NOMO-1 treated with dmso at 0.1 percent for 144 hours (cell line): ENCODE results near the gene ENDOV.

ENCODE experiments used
- DNase-seq: peaks from one replicate; lab custom pipeline; 2025; ENCODE audit not compliant: unreplicated experiment; lab: John Stamatoyannopoulos, UW

Gene ENDOV

GRCh38 chr17:80414803-80415625, at the start of gene ENDOV:
Gene ENDOV (plus strand): TSS chr17:80415167. CDS start chr17:80415195, 28 bp downstream.
- peak; percentile 94 for DNase-seq

GRCh38 chr17:80365983-80366382, 49.0 kb upstream of the ENDOV start:
- no peak for DNase-seq

GRCh38 chr17:80367503-80367902, 47.5 kb upstream of the ENDOV start:
- DNase-seq = no peak

DNA sequence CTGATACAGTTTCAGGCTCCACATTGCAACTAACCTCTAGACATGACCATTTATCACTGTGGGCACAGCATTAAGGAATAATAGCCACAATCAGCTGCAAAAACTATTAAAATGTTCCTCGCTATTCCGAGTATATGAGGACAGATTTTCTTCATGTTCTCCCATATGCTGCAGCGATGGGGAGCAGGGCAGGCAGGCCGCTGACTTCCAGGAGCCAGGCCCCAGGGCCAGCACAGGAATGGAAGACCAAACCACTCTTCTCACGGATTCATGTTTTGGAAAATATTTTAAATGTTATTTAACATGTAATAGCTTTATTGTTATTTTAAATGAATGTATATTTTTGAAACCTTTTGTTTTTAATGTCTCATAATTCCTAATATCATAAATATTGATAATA, 43.8 kb upstream of the ENDOV start:
- no peak for DNase-seq

GRCh38 chr17:80372456-80372855, 42.5 kb upstream of the ENDOV start:
- no peak for DNase-seq

DNA sequence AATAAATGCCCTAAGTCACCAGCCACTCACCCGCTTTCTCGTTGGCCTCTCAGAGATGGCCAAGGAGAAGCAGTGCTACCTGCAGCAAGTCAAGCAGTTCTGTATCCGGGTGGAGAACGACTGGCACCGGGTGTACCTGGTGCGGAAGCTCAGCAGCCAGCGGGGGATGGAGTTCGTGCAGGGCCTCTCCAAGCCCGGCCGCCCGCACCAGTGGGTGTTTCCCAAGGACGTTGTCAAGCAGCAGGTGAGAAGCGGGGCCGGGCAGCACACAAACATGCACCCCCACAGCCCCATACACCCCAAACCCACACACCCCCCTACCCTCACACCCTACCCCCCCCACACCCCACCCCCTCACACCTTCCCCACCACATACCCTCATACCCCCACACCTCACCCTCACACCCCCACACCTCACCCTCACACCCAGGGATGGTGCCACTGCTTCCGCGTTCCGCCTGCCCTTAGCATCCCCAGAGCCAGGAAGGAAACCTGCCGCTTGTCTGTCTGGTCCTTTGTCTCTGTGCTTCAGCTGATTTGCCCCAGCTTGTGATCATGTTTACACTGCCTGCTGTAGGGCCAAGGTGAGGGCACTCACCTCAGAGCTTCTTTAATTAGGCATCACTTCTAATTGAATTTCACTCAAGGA, 41.9 kb upstream of the ENDOV start:
- DNase-seq = no peak

DNA sequence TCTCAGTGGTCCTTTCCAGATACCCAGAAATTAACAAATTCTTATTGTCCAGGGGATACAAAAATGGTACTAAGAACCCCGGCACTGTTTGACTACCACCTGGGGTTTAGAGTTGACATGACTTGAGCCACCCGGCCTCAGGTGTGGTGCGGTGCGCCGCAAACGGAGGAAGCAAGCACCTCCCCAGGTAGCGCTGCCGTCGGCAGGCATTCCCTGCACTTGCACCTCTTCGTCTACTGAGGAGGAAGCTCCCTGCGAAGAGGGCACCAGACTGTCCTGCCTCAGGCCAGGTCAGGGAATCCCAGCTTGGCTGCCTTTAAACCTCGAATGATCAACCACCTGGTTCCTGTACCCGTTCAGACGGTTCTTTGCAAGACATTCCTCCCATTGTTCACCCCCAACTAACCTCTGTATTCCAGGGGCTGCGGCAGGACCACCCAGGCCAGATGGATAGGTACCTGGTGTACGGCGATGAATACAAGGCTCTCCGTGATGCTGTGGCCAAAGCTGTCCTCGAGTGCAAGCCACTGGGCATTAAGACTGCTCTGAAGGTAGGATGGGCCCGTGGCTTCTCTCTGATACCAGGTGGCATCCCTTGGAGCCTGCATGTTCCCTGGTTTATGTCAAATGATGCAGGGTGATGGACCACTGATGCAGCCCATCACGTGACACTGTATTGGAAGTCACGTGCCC, 40.8 kb upstream of the ENDOV start:
- no peak for DNase-seq

GRCh38 chr17:80374732-80375585, 40.0 kb upstream of the ENDOV start:
- DNase-seq = no peak

GRCh38 chr17:80376531-80376930, 38.4 kb upstream of the ENDOV start:
- no peak for DNase-seq

DNA sequence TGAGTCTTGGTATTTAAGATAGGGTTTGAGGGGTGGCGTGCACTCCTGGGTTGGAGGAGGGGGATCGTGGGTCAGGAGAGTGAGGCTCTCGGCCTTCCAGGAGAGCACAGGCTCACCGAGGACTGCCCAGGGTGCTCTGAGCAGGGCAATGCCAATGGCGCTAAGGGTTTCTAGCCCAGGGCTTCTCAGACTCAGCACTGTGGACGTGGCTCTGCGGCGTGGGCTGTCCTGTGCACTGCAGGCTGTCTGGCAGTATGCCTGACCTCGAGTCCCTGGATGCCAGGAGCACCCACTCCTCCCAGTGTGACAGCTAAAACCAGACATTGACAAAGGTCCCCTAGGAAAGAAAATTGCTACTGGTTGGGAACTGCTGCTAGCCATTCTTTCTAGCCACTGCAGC, 37.2 kb upstream of the ENDOV start:
- DNase-seq = no peak

DNA sequence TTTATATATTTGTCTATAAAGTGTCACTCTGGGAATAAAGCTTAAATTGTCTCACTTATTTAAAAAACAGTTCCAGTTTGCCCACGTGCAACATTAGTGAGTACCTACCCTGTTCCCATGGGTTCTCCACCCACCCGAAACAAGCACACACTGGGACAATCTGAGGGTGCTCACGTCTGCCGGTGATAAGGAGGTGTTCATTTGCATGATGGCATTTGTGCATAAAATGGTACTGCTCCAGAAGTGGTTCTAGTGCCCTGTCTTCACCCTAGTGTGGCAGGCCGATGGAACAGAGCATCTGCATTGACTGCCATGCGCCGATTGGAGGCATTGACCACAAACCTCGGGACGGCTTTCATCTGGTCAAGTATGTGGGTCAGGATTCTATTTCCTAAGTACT, 35.6 kb upstream of the ENDOV start:
- DNase-seq = no peak

DNA sequence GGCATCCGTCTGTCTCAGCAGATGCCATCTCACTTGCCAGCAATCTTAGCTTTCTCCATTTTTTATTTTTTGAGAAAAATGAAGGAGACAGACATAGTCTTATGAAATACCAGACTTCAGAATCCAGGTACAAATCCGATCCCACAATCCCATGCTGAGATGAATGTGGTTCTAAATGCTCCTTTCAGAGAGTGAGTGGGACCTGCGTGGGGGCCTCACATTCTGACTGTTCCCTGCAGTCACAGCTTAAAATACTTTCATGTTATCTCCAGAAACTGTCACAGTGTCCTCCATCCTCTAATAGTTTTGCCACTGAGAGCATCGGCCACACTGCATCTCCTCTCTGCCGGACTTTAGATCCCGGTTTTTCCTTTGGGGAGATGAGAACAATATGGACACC, 34.9 kb upstream of the ENDOV start:
- no peak for DNase-seq

- no peak for DNase-seq
Measured at GRCh38 chr17:80380555-80381002, 34.4 kb upstream of the ENDOV start.

DNA sequence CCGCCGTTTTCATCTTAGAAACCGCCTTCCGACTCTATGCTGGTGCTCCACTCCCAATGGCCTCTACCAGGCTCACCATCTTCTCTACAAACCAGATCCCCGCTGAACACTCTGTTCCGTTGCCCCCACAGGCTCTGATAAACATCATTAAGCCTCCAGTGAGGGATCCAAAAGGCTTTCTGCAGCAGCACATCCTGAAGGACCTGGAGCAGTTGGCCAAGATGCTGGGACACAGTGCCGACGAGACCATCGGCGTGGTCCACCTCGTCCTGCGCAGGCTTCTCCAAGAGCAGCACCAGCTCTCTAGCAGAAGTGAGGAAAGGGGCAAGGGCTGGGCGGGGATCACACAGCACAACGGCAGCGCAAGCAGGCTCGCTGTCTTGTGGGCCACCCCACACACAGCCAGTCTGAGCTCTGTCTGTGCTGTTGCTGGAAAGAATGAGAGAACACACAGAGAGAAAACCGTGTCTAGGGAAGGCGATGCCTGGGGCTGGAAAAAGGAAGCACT, 33.5 kb upstream of the ENDOV start:
- no peak for DNase-seq

DNA sequence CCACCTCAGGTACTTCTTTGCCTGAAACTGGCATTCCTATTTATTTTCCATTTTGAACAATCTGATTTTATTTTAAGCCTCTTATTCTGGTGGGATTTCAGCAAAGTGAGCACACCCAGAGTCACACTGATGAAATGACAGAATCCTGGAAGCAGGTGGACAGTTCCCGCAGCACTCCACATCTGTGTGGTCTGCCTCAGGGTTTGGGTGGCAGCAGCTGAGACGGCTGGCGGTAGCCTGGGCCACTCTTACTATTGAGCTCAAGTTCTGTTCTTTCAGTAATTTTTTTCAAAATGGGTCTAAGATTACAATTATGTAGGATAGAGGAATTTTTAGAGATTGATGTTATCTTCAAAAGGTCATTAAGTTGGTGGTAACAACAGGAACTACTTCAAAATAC, 32.5 kb upstream of the ENDOV start:
- no peak for DNase-seq

DNA sequence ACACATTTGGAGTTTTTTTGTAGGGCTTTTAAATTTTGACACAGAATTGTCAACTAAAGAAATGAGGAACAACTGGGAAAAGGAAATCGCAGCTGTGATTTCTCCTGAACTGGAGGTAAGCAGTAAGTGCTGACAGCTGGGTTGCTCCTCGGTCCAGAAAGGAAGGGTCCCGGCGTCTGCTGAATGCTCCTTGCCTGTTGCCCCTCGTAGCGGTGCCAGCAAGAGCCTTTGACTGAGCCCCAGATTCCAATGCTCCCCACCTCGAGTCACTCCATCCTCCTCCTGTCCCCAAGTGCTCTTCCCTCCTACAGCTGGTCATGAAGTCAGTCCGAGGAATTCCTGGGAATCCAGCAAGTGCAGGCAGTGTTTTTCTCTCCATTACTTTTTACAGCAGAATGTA, 32.0 kb upstream of the ENDOV start:
- no peak for DNase-seq

DNA sequence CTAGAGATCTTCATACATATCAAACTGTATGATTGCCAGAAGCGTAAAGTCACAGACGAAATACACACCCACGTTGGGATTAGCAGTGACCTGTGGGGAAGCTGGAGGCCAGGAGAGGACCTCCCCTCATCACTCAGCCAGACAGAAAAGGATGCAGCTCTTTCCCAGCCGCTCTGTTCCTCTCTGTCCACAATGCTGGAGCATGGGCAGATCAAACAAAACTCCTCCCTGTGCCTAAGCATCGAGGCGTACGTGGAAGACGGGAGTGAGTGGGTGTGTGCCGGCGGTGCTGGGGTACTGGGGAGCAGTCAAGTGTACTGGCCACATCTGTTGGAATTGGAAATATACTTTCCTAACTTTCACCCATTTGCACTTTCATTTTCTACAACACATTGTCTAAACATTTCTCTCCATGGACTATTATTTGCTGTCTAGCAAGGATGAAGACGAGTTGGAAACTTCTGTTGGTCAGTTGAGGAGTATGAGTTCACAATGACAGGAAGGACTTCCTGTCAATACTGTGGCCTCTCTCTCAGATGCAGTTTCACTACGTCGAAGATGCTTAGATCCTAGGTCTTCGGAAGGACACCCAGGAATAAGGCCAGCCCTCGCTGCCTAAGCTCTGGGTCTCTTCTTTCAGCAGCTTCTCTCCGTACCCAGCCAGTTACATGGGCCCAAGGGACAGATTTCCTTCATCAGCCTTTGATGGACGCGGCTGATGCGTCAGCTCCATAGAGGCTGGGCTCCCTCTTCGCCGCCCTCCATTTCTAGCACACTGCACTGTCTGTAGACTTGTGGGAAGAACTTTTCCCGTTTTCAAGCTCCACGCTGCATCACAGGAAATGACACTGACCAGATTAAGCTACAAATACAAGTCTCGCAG, 30.6 kb upstream of the ENDOV start:
- no peak for DNase-seq

DNA sequence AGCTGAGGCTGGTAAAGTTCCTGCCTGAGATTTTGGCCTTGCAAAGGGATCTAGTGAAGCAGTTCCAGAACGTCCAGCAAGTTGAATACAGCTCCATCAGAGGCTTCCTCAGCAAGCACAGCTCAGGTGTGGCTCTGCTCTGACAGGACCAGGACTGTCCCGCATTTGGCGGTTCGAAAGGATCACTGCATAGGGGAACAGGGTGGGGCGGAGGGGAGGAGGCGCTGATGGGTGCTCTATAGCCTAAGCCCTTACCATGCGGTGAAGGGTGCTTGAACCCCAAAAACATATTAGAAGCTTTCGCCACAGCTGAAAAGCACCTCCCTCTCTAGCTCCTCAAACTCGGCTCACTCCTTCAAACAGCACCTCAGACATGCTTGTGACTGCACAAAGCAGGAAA, 29.9 kb upstream of the ENDOV start:
- DNase-seq = no peak

DNA sequence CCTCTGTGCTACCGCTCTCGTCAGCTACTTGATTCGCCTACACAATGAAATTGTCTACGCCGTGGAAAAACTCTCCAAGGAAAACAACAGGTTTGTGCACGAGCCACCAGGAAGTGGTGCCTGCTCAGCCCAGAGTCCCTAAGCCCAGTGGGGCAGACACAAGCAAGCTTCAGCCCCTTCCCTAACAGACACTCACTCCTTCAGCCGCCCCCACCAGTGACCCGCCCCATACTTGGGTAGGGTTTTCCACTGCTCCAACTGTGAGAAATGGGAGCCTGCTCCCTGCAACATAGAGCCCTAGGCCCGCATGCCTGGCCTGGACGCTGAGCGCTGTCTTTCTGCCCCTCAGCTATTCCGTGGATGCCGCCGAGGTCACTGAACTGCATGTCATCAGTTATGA, 28.6 kb upstream of the ENDOV start:
- DNase-seq = no peak

- no peak for DNase-seq
Measured at GRCh38 chr17:80387071-80387470, 27.9 kb upstream of the ENDOV start.
